GM12864 (cell line): ENCODE measurements around the gene CASP8.
"Not testable (repeated sequence)": the region's sequence is repeated elsewhere in the genome, so short reads cannot be mapped to it uniquely, and the experiment has no call there.

Source experiments
- DNase-seq: peaks from one replicate; pipeline ENCODE4 v3.0.0-alpha.2; 2011; ENCODE audit warnings: low read depth
- H3K4me3 ChIP-seq: 2 replicates; pipeline ENCODE4 v1.5.1; 2011; ENCODE audit warnings: mild to moderate bottlenecking, low read depth, low read length, control low read depth
- TF ChIP-seq, protein P1 (sequence below): IDR thresholded peaks from 2 replicates; pipeline ENCODE4 v1.5.1; 2011; ENCODE audit warnings: low read depth, mild to moderate bottlenecking, moderate library complexity, low read length, control low read depth, inconsistent platforms; ENCODE audit errors: missing control alignments

CASP8 gene

DNA sequence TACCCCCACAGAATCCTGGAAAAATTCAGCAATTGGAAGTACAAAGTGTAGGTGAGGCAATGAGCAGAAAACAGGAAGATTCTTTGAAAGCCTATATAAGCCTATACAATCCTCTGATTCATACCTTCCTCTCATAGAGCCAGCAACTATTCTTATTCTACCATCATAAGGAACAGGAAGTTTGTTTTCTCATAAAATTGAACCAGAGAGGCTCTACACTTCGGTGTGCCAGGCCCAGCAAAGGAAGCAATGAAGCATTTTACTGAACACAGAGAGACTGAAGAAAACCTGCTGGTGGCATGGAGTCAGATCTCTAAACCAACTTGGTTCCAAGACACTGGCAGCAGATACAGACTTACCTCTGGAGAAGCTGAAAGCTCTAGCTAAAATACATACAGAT is 18.7 kb downstream of the CASP8 start:
- DNase-seq: no peak
- TF ChIP-seq, protein P1, sequence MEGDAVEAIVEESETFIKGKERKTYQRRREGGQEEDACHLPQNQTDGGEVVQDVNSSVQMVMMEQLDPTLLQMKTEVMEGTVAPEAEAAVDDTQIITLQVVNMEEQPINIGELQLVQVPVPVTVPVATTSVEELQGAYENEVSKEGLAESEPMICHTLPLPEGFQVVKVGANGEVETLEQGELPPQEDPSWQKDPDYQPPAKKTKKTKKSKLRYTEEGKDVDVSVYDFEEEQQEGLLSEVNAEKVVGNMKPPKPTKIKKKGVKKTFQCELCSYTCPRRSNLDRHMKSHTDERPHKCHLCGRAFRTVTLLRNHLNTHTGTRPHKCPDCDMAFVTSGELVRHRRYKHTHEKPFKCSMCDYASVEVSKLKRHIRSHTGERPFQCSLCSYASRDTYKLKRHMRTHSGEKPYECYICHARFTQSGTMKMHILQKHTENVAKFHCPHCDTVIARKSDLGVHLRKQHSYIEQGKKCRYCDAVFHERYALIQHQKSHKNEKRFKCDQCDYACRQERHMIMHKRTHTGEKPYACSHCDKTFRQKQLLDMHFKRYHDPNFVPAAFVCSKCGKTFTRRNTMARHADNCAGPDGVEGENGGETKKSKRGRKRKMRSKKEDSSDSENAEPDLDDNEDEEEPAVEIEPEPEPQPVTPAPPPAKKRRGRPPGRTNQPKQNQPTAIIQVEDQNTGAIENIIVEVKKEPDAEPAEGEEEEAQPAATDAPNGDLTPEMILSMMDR: no peak

DNA sequence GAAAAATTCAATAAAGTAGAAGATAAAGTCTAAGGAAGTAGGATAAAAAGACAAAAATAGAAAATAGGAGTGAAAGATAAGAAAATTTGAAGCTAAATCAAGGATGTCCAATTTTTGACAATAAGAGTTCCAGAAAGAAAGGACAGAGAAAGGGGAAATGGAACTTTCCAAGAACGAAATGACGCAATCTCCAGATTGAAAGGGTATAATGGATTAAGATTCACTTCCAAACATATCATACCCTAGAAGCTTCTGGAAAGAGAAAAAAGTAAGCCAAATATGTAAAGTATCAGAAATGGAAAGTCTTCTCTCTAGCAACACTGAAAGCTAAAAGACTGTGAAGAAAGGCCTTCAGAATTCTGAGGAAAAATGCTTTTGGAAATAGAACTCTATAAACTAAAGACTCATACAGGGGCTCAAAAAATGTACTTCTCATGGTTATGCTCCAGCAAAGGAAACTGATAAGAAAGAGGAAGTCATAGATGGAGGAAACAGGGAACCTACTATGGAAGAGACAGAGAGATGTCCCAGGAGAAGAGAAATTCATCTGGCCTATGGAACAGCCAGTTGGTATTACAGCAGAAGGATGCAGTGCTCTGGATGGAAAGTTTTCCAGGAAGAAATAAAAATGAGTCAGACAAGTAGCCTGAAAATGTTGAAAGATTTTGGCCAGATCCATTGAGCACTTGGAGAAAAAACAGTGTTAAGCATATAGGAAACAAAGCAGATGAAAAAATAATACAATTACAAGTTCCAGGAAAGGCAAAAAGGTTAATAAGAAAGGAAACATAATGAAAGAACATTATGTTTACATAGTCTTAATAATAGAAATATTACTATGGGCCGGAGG is 20.1 kb downstream of the CASP8 start:
- TF ChIP-seq, protein P1: no peak
- no peak for DNase-seq
- no peak overlapping the region for H3K4me3 ChIP-seq

More for the DNA sequence above, 18.7 kb downstream of the CASP8 start:
- no peak overlapping the region for H3K4me3 ChIP-seq

DNA sequence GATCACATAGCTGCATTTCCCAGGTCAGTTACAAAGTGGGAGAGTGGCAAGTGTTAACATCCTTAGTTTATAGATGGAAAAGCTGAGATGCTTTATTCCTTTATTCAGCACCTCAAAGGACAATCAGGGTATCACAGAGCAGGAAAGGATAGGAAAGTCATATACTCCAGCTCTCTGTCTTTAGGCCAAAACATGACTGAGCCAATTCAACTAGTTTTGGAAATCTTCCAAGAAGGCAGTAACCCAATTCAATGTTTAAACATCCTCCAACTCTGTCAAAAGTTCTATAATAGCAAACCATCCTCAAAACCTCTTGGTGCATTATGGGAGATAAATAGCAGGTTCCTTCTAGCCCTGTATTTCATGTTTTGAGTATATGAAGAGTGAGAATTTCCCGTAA is 25.2 kb downstream of the CASP8 start:
- no peak overlapping the region for H3K4me3 ChIP-seq
- TF ChIP-seq, protein P1: no peak
- DNase-seq: no peak

DNA sequence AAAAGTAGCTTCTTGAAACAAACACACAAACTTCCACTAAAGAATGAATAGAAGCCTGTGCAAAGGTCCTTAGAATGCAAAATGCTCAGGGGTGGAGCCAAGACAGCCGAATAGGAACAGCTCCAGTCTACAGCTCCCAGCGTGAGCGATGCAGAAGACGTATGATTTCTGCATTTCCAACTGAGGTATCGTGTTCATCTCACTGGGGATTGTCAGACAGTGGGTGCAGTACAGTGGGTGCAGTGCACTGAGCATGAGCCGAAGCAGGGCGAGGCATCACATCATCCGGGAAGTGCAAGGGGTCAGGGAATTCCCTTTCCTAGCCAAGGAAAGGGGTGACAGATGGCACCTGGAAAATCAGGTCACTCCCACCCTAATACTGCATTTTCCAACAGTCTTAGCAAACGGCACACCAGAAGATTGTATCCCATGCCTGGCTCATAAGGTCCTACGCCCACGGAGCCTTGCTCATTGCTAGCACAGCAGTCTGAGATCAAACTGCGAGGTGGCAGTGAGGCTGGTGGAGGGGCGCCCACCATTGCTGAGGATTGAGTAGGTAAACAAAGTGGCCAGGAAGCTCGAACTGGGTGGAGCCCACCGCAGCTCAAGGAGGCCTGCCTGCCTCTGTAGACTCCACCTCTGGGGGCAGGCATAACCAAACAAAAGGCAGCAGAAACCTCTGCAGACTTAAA is 30.3 kb downstream of the CASP8 start:
- not testable (repeated sequence) for H3K4me3 ChIP-seq, DNase-seq

DNA sequence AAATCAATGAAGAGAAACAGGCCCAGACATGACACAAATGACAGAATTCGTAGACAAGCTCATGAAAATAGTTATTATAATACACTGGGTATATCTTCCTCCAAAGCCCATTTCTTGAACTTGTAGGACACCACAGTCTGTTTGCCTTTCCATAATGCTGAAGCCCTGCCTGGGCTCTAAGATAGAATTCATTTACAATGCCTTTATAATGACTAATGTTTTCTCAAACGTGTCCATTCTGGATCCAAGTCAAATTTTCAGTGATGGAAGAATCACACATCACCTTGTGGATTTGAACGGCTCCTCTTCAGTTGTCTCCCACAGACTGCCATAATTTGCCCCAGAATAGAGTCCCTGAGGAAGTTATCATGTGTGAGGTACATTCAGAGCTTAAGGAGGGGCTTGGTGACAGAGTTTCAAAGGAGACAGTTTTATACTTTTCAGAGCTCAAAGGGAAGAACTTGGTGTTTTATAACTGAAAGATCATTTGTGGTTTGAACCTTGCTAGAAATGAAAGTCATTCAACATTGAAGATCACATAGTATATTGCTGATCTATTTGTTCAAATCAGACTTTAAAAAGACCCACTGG is 38.2 kb downstream of the CASP8 start:
- no peak for DNase-seq
- H3K4me3 ChIP-seq: no peak overlapping the region
- TF ChIP-seq, protein P1: no peak

DNA sequence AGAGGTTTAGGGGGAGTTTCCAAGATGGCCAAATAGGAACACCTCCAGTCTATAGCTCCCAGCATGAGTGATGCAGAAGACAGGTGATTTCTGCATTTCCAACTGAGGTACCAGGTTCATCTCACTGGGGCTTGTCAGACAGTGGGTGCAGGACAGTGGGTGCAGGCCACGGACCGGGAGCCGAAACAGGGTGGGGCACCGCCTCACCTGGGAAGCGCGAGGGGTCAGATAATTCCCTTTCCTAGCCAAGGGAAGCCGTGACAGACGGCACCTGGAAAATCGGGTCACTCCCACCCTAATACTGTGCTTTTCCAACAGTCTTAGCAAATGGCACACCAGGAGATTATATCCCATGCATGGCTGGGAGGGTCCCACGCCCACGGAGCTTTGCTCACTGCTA is 39.6 kb downstream of the CASP8 start:
- DNase-seq, H3K4me3 ChIP-seq: not testable (repeated sequence)

DNA sequence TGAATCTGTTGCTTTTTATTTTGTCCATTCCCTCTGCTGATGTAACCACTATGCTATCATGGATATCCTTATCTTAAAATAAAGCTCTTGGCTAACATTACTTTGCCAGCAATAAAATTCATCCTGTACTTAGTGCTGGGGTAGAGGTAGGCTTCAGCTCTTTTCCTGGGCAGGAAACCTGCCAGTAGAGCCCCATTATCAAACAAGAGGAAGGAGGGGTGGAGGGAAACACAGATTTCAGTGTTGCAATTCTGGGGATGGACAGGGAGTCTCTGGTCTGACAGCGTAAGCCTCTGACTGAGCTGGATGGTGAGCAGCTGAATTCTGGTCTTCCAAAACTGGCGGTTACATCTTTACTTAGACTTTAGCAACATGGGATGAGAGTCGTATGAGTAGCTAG is 47.5 kb downstream of the CASP8 start:
- H3K4me3 ChIP-seq: no peak overlapping the region
- TF ChIP-seq, protein P1: no peak
- DNase-seq: no peak
